ENCODE measurements around the gene BEGAIN. TPM values are rescaled to one million over a fixed set of nuclear protein-coding genes. Genes with fewer than 3 reads are reported as not detected.

Gene BEGAIN
- total RNA-seq, 4 donors from 2014 or later, result 0.27 to 2.5 (median 0.37) TPM; not detected in 1

GRCh38 chr14:100573757-100574641, 13.2 kb downstream of the BEGAIN start:
- Histone ChIP-seq H3K4me3 (no peak overlapping the region), H3K27ac (no peak overlapping the region), H3K4me1 (peaks cover 0 to 4% (median 1%) of the 10 kb centered on the region in 4 donors), H3K36me3 (no peaks in the 10 kb centered on the region), H3K27me3 (peaks cover 47% of the 10 kb centered on the region), H3K9me3 (no peaks in the 10 kb centered on the region)
- in situ Hi-C loops (cut with MboI; ENCODE audit: low pct_ligation_motif_present in 1 of 4, low pct_unique_long_range_greater_than_20kb in 1 of 4, low sequenced_read_pairs in 3 of 4) (no loop called here), intact Hi-C loops (cut with DNase I; ENCODE audit: low total_unique reads) (no loop called here)
- 73 to 91% methylated on average over 5 to 27 of the region's 27 CpGs for WGBS, 2 donors (ENCODE audit: low coverage in 1 of 2)
- DNase-seq, result no peak
- TF ChIP-seq POLR2AphosphoS5 (IDR thresholded peaks at IDR 0.05) (no peak), POLR2A (IDR thresholded peaks at IDR 0.05) (no peak), EP300 (IDR thresholded peaks at IDR 0.05; ENCODE audit: low read depth) (no peak), CTCF (IDR thresholded peaks at IDR 0.05) (no peak)

GRCh38 chr14:100573002-100573756, 14.0 kb downstream of the BEGAIN start:
- Histone ChIP-seq H3K27me3 (peaks cover 55% of the 10 kb centered on the region), H3K4me3 (no peak overlapping the region), H3K4me1 (peaks cover 3 to 11% (median 7%) of the 10 kb centered on the region in 4 donors), H3K9me3 (no peaks in the 10 kb centered on the region), H3K36me3 (no peaks in the 10 kb centered on the region), H3K27ac (no peak overlapping the region)
- 24 to 40% methylated on average over 1 to 18 of the region's 18 CpGs for WGBS, 2 donors (ENCODE audit: low coverage in 1 of 2)
- no peak for TF ChIP-seq POLR2A (IDR thresholded peaks at IDR 0.05)
- TF ChIP-seq CTCF (IDR thresholded peaks at IDR 0.05), result no peak
- TF ChIP-seq EP300 (IDR thresholded peaks at IDR 0.05; ENCODE audit: low read depth), result no peak
- TF ChIP-seq POLR2AphosphoS5 (IDR thresholded peaks at IDR 0.05), result no peak
- intact Hi-C loops (cut with DNase I; ENCODE audit: low total_unique reads) (no loop called here), in situ Hi-C loops (cut with MboI; ENCODE audit: low pct_ligation_motif_present in 1 of 4, low pct_unique_long_range_greater_than_20kb in 1 of 4, low sequenced_read_pairs in 3 of 4) (no loop called here)
- no peak for DNase-seq

GRCh38 chr14:100572543-100572942, 14.7 kb downstream of the BEGAIN start:
- DNase-seq, result no peak
- 83% methylated on average over 3 of the region's 3 CpGs; no CpG with 5 or more reads in 1 of the 2 donors for WGBS, 2 donors (ENCODE audit: low coverage in 1 of 2)
- intact Hi-C loops (cut with DNase I; ENCODE audit: low total_unique reads) (no loop called here), in situ Hi-C loops (cut with MboI; ENCODE audit: low pct_ligation_motif_present in 1 of 4, low pct_unique_long_range_greater_than_20kb in 1 of 4, low sequenced_read_pairs in 3 of 4) (no loop called here)
- H3K9me3 ChIP-seq, result no peaks in the 10 kb centered on the region
- H3K36me3 ChIP-seq, result no peaks in the 10 kb centered on the region
- TF ChIP-seq CTCF (IDR thresholded peaks at IDR 0.05) (no peak), POLR2A (IDR thresholded peaks at IDR 0.05) (no peak), EP300 (IDR thresholded peaks at IDR 0.05; ENCODE audit: low read depth) (no peak), POLR2AphosphoS5 (IDR thresholded peaks at IDR 0.05) (no peak)
- H3K4me1 ChIP-seq, result peaks cover 5 to 17% (median 13%) of the 10 kb centered on the region in 4 donors
- no peak overlapping the region for H3K4me3 ChIP-seq
- H3K27ac ChIP-seq, result no peak overlapping the region
- H3K27me3 ChIP-seq, result peaks cover 61% of the 10 kb centered on the region

- 89% methylated on average over 16 of the region's 16 CpGs; no CpG with 5 or more reads in 1 of the 2 donors for WGBS, 2 donors (ENCODE audit: low coverage in 1 of 2)
- in situ Hi-C loops (cut with MboI; ENCODE audit: low pct_ligation_motif_present in 1 of 4, low pct_unique_long_range_greater_than_20kb in 1 of 4, low sequenced_read_pairs in 3 of 4) (no loop called here), intact Hi-C loops (cut with DNase I; ENCODE audit: low total_unique reads) (no loop called here)
- TF ChIP-seq POLR2AphosphoS5 (IDR thresholded peaks at IDR 0.05) (no peak), POLR2A (IDR thresholded peaks at IDR 0.05) (no peak), EP300 (IDR thresholded peaks at IDR 0.05; ENCODE audit: low read depth) (no peak), CTCF (IDR thresholded peaks at IDR 0.05) (no peak)
- Histone ChIP-seq H3K9me3 (no peaks in the 10 kb centered on the region), H3K27me3 (peaks cover 68% of the 10 kb centered on the region), H3K4me1 (peaks cover 6 to 24% (median 19%) of the 10 kb centered on the region in 4 donors), H3K4me3 (no peak overlapping the region), H3K36me3 (no peaks in the 10 kb centered on the region), H3K27ac (no peak overlapping the region)
- DNase-seq, result no peak
Observed at GRCh38 chr14:100571837-100572236, 15.4 kb downstream of the BEGAIN start.
